DND-41 (cell line): ENCODE results near the gene MGAT5B.

ENCODE experiments used
- EZH2 ChIP-seq: IDR thresholded peaks from 3 replicates; pipeline ENCODE4 v1.6.1; 2012; ENCODE audit warnings: borderline replicate concordance, low read depth, mild to moderate bottlenecking, moderate library complexity, low read length, inconsistent platforms; ENCODE audit not compliant: severe bottlenecking
- TF ChIP-seq, protein P1 (sequence below): IDR thresholded peaks from 2 replicates; pipeline ENCODE4 v1.5.1; 2012; ENCODE audit warnings: borderline replicate concordance, low read length, moderate library complexity, mild to moderate bottlenecking; ENCODE audit not compliant: poor library complexity, severe bottlenecking; ENCODE audit errors: extremely low read depth

- TF ChIP-seq, protein P1, sequence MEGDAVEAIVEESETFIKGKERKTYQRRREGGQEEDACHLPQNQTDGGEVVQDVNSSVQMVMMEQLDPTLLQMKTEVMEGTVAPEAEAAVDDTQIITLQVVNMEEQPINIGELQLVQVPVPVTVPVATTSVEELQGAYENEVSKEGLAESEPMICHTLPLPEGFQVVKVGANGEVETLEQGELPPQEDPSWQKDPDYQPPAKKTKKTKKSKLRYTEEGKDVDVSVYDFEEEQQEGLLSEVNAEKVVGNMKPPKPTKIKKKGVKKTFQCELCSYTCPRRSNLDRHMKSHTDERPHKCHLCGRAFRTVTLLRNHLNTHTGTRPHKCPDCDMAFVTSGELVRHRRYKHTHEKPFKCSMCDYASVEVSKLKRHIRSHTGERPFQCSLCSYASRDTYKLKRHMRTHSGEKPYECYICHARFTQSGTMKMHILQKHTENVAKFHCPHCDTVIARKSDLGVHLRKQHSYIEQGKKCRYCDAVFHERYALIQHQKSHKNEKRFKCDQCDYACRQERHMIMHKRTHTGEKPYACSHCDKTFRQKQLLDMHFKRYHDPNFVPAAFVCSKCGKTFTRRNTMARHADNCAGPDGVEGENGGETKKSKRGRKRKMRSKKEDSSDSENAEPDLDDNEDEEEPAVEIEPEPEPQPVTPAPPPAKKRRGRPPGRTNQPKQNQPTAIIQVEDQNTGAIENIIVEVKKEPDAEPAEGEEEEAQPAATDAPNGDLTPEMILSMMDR: no peak
- TF ChIP-seq EZH2: no peak
Observed at GRCh38 chr17:76947309-76947708, 79.1 kb downstream of the MGAT5B start.
